Measurements from ENCODE around the gene KCP.

DNA sequence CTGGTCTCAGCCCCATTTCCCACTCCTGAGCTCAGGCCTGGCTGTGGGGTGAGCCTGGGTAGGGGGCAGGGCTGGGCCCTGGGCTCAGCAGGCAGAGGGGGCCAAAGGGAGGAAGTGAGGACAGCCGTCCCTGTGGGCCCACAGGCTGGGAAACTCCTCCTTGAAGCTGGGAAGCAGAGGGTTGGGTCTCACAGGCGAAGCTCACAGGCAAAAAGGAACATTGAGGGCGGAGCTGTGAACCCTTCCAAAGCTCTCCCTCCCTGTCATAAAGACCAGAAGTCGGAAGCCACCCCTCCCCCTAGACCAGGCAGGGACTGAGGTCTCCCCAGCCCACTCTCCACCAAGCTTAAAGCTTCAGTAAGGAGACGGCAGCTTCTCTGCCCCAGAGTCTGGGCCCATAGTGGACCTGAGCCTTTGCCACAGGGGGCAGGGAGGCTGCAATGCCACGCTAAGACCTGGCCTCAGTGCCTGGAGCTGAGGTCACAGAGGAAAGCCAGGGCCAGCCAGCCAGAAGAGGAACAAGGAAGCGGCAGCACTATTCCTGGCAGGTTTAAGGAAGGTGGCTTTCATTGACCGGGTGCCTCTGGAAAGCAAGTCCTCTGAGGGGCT, 1.0 kb upstream of the KCP start:
- TF ChIP-seq MEF2A (IDR thresholded peaks at IDR 0.05; ENCODE audit: borderline replicate concordance, low read depth) = no peak
- TF ChIP-seq, protein P1, sequence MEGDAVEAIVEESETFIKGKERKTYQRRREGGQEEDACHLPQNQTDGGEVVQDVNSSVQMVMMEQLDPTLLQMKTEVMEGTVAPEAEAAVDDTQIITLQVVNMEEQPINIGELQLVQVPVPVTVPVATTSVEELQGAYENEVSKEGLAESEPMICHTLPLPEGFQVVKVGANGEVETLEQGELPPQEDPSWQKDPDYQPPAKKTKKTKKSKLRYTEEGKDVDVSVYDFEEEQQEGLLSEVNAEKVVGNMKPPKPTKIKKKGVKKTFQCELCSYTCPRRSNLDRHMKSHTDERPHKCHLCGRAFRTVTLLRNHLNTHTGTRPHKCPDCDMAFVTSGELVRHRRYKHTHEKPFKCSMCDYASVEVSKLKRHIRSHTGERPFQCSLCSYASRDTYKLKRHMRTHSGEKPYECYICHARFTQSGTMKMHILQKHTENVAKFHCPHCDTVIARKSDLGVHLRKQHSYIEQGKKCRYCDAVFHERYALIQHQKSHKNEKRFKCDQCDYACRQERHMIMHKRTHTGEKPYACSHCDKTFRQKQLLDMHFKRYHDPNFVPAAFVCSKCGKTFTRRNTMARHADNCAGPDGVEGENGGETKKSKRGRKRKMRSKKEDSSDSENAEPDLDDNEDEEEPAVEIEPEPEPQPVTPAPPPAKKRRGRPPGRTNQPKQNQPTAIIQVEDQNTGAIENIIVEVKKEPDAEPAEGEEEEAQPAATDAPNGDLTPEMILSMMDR (IDR thresholded peaks at IDR 0.05) = no peak
- no peak for TF ChIP-seq SIN3A (IDR thresholded peaks at IDR 0.05; ENCODE audit: borderline replicate concordance, low read depth, low read length)
- TF ChIP-seq JUND (IDR thresholded peaks at IDR 0.05) = no peak
- no peak for TF ChIP-seq POLR2AphosphoS5 (IDR thresholded peaks at IDR 0.05; ENCODE audit: low read depth, low read length)
- no peak for TF ChIP-seq TAF1 (IDR thresholded peaks at IDR 0.05; ENCODE audit: borderline replicate concordance, low read depth, low read length)
- TF ChIP-seq, protein P2, sequence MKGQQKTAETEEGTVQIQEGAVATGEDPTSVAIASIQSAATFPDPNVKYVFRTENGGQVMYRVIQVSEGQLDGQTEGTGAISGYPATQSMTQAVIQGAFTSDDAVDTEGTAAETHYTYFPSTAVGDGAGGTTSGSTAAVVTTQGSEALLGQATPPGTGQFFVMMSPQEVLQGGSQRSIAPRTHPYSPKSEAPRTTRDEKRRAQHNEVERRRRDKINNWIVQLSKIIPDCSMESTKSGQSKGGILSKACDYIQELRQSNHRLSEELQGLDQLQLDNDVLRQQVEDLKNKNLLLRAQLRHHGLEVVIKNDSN (IDR thresholded peaks at IDR 0.05; ENCODE audit: borderline replicate concordance, low read depth) = no peak
- TF ChIP-seq, protein P3, sequence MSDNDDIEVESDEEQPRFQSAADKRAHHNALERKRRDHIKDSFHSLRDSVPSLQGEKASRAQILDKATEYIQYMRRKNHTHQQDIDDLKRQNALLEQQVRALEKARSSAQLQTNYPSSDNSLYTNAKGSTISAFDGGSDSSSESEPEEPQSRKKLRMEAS (IDR thresholded peaks at IDR 0.05; ENCODE audit: low read depth) = no peak
- TF ChIP-seq EP300 (IDR thresholded peaks at IDR 0.05; ENCODE audit: borderline replicate concordance in 1 of 2, low read depth in 1 of 2, low read length in 1 of 2) = no peak
- no peak for TF ChIP-seq GATA2 (CRISPR knock-in tag; IDR thresholded peaks at IDR 0.05)

Data from SK-N-SH (cell line).